Activated T-helper 1 cell treated with Interleukin-2 at 50 U/mL for 16 hours (primary cell): ENCODE results near the gene TPSAB1.
"Not testable (repeated sequence)": the region's sequence is repeated elsewhere in the genome, so short reads cannot be mapped to it uniquely, and the experiment has no call there.

Experiments
- DNase-seq: peaks from one replicate; pipeline ENCODE4 v3.0.0-alpha.2; 2020; ENCODE audit warnings: low read depth

TPSAB1 gene

DNA sequence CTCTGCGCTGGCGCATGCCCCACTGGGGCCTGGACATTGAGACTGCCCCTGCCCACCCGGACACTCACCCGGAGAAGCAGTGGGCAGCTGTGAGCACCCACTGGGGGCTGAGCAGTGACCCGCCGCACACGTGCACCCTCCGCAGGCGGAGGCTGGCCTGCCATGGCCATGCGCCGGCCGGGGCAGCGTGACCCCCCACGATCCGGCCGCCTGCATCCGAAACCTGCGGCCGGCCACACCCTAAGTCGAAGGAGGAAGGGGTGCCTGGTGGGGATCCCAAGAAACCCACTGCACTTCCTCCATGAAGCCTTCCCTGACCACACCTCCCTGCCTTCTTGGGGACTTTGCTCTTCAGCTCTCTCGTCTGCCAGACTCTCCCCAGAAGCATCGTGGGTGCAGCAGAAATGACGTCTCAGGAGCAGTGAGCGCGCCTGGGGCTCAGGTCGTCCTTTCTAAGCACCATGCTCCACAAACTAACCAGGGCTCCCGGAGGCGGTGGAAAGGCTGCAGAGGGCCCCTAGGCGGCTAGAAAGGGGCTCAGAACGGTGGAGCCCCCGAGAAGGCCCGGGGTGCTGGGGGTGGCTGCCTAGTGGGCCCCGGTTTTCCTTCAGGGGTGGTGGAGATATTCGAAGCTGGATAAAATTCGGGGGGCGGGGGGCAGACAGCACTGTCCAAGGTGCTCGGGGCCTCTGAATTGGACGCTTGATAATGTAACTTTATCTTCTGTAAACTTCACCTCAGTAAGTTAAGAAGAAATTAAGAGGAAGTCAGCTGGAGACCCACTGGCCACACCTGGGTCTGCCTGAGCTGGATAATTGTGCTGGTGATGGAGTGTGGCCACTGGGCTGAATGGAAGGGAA, 16.9 kb upstream of the TPSAB1 start:
- DNase-seq = no peak

DNA sequence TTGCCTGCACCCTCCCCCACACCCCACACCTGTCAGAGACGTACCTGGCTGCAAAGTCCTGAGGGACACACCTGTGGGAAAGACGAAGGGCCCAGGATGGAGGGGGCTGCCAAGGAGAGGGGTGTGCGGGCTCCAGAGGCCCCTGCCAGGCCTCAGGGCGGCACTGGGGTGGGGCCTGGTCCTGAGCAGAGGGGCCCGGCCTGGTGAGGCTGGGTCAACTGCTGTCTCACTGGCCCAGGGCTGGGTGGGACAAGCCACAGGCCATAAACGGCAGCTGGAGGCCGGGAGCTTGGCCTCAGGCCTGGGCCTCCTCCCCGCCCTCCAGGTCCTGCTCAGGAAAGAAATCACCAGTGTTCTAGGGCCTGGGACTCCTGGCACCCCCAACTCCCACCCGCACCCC, 15.9 kb upstream of the TPSAB1 start:
- DNase-seq = no peak

DNA sequence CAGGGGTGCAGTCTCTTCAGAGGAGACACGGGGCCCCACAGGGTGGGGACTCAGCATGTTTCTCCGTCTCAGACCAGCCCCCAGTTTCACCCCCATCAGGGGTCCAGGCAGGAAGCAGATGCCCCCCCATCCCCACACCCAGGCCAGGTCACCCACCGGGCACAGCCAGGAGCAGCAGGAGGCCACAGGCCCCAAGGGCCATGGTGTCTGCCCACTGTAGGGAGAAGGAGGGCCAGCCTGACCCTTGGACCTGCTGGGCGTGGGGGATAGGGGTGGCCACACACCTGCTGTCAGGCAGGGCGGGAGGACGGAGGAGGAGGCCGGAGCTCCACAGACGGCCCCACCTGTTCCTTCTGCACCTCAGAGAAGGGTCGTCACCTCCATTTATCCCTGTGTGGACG, 15.5 kb upstream of the TPSAB1 start, which contains the start of gene TPSG1:
TPSG1 (minus strand) TSS at position 218 of the 401 bp plus-strand sequence; CDS start at position 202, 16 bp downstream.
- DNase-seq = no peak

DNA sequence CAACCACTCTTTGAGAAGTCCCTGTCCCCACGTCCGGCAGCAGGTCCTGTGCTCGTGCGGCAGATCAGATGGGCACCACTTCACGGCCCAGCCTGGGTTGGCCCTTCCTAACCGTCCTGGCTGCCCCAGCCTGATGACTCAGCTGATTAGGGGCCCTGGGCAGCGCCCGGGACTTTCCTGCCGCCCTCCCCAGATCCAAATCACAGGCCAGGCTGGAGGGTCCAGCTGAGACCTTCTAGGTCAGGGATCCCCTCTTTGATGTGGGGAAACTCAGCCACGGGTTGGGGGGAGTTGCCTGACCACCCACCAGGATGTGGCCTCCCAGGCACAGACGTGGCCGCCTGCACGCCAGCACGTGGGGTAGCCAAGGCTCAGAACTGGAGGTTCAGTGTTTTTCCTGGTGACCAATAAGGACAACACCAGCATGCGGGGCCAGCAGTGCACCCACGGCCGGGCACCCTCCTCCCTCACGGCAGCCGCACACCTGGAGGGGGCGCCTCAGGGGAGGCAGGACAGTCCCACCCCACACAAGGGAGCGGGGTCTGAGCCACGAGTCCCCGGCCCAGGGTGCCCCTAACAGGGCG, 14.7 kb upstream of the TPSAB1 start:
- DNase-seq = not testable (repeated sequence)

DNA sequence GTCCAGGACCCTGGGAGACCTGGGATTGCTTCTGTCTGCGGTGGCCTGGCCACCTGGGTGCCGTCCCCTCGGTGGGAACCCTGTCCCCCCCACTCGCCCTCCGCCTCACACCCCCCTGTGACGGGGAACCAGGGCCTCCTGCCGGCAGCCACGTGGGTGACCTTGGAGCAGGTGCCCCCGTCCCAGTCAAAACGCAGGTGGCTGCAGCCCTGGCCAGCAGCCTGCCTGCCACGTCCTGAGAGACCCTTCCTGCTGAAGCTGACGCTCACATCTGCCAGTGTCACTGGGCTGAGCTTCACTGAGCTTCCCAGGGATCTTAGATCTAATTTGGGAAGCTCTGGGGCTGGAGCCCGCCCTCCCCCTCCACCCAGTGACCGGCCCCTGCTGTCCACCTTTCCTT, 13.8 kb upstream of the TPSAB1 start:
- DNase-seq = not testable (repeated sequence)

DNA sequence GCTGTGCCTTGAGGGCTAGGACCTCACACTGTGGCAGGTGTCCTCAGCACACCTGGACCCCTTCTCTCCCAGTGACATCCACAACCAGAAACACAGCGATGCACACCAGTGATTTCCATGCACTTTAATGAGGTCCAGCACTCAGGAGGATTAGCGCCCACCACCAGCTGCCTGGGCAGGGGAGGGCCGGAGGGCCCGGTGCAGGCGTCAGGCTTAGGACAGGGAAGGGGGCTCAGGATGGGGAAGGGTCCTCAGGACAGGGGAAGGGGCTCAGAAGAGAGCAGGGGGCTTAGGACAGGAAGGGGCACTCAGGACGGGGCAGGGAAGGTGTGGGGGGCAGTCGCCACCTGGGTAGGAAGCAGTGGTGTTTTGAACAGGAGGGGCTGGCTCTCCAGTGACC, 12.3 kb upstream of the TPSAB1 start:
- not testable (repeated sequence) for DNase-seq

DNA sequence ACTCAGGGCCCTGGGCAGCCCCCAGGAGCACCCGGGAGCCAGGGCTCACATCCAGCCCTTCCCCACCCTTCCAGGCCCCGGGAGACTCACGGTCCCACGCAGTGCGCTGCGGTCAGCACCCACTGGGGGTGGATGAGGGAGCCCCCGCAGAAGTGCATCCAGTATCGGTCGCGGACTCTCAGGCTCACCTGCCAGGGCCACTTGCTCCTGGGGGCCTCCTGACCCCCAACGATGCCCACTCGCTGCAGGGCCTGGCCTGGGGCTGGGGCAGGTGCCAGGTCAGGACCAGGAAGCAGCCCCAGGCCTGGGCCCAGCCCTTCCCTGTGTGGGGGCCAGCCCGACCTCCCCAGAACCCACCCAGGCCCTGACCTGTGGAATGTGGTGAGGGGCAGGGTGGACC, 11.0 kb upstream of the TPSAB1 start:
- not testable (repeated sequence) for DNase-seq

DNA sequence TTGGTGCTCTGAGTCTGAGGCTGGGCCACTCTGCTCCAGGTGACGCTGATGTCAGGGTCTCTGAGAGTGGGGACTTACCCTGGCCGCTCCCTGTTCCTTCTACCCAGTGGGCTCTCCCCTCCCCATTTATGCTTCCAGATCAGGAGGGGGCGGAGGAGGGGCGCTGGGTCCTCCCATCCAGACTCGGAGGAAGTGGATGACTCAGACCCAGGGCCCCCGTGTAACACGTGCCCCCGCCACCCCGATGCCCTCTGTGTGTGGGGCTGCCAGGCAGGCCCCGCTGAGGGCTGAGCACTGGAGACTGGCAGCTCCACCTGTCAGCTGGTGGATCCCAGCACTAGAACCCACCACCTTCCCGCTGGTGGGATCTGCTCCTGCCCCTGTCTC, 10.4 kb upstream of the TPSAB1 start, which contains the start of gene TPSB2:
TPSB2 (minus strand) TSS at position 101 of the 387 bp plus-strand sequence. CDS start 233 bp downstream, outside the sequence.
- not testable (repeated sequence) for DNase-seq

DNA sequence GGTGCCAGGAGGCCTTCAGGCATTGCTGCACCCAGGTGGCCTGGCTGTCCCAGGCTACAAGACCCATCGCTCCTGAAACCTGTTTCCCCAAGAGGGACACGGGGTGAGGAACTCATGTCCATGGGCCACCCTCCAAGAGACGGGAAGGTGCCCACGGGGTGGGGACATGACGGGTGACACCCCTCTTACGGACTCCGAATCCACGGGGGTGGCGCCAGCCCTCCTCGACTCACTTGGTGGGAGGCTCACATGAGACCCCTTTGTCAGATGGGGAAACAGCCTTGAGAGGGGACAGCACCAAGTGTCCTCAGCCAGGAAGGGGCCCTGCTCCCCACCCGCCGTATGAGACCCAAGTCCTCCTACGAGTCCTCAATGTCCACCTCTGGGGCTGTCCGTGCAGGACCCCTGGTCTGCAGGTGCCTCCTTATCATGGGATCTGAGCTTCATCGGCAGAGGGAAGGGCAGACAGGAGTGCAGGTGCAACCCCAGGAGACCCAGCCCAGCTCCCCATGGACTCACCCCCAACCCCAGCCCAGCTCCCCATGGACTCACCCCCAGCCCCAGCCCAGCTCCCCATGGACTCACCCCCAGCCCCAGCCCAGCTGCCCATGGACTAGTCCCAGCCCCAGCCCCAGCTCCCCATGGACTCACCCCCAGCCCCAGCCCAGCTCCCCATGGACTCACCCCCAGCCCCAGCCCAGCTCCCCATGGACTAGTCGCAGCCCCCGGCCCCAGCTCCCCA, 9.9 kb upstream of the TPSAB1 start:
- not testable (repeated sequence) for DNase-seq

DNA sequence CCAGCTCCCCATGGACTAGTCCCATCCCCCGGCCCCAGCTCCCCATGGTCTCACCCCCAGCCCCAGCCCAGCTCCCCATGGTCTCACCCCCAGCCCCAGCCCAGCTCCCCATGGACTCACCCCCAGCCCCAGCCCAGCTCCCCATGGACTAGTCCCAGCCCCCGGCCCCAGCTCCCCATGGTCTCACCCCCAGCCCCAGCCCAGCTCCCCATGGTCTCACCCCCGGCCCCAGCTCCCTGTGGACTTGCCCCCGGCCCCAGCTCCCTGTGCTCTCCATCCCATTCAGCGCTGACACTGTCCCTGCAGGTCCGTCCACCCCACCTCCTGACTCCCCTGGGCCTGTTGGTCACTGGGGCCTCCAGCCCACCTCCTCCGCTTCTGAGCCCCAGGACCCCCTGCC, 9.2 kb upstream of the TPSAB1 start:
- not testable (repeated sequence) for DNase-seq

DNA sequence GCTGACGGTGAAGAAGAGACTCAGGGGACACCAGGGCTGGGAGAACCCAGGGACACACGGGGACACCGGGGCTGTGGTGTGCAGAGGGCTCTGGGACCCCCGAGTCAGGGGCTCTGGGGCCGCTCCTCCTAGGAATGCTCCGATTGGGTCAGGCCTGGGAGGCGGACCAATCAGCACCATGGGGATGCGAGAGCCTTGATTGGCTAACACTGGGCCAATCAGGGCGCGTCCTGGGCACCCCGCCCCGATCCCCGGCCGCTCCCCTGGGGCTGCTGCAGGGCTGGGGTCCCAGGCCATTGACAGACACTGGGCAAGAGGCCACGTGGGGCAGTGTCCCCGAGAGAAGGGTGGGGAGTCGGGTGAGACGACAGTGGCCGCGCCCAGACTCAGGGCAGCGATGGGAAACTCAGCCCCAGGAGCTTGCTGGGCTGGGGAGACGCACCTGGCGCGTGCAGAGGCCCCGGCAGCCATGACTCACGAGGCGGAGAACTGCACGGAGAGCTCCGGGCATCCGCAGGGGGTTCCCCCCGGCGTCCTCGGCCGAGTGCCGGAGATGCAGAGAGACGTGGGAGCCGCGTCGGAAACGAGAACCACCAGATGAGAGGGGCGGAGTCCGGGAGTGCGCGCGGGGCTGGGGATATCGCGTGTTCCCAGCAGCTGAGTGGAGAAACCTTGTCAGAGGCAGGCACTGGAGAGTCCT, 8.3 kb upstream of the TPSAB1 start:
- DNase-seq = not testable (repeated sequence)

DNA sequence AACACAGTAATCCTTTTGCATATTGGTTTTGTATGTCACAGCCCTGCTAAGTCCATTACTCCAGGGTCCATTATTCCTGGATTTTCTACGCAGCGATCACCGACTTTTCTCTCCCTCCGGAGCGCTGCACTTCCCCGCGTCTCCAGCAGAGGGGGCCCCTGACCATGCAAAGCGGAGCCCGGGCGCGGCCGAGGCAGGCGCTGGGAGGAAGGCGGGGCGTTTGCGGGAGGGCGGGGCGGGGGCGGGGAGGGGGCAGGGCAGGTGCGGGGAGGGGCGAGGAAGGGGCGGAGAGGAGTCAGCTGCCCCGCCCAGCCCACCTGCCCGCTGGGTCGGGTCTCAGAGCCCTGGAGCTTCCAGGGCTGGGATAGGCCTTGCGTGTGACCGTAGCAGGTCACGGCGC, 3.8 kb upstream of the TPSAB1 start:
- DNase-seq = not testable (repeated sequence)

DNA sequence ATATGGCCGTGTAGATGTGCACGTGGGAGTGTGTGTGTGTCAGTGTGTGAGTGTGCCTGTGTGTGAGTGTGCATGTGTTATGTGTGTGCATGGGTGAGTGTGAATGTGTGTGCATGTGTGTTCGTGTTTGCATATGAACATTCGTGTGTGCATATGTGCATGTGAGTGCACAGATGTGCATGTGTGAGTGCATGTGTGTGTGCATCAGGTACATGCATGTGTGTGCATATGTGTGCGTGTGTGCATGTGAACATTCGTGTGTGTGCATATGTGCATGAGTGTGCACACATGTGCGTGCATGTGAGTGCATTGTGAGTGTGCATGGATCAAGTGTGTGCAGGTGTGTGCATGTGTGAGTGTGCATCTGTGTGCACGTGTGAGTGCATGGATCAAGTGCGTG, 2.5 kb upstream of the TPSAB1 start:
- DNase-seq = no peak

DNA sequence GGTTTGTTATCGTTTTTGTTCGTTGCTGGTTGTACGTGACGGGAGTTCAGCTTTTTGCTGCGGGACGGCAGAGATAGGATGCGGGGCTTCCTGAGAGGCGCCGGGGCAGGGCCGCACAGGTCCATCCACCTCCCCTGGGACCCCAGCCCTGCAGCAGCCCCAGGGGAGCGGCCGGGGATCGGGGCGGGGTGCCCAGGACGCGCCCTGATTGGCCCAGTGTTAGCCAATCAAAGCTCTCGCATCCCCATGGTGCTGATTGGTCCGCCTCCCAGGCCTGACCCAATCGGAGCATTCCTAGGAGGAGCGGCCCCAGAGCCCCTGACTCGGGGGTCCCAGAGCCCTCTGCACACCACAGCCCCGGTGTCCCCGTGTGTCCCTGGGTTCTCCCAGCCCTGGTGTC, 1.6 kb upstream of the TPSAB1 start:
- not testable (repeated sequence) for DNase-seq

DNA sequence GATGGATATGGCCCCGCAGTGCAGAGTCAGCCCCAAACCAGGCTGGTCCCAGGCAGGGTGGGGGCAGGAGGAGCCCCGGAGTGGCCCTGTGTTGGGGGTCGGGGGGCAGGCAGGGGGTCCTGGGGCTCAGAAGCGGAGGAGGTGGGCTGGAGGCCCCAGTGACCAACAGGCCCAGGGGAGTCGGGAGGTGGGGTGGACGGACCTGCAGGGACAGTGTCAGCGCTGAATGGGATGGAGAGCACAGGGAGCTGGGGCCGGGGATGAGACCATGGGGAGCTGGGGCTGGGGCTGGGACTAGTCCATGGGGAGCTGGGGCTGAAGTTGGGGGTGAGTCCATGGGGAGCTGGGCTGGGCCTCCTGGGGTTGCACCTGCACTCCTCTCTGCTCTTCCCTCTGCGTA, 930 bp upstream of the TPSAB1 start:
- not testable (repeated sequence) for DNase-seq

DNA sequence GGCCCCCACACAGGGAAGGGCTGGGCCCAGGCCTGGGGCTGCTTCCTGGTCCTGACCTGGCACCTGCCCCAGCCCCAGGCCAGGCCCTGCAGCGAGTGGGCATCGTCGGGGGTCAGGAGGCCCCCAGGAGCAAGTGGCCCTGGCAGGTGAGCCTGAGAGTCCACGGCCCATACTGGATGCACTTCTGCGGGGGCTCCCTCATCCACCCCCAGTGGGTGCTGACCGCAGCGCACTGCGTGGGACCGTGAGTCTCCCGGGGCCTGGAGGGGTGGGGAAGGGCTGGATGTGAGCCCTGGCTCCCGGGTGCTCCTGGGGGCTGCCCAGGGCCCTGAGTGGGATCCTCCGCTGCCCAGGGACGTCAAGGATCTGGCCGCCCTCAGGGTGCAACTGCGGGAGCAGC, 576 bp downstream of the TPSAB1 start:
- not testable (repeated sequence) for DNase-seq

DNA sequence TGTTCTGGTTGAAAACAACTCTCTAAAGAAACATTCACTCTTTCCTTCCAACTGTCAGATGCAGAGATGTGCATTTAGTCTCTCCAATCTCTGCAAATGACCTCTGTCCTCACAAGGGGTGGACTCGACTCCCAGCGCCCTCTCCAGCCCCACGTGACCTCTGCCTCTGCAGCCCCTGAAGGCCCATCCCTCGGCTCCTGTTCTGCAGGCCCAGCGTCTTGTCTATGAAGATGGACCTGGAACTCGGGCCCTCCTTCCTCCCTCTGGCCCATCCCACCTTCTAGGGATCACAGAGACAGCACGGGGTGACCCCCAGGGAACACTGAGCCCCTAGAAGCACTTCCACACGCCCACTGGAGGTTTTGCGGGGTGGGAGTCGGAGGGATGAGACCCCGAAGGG, 2.9 kb downstream of the TPSAB1 start:
- not testable (repeated sequence) for DNase-seq

DNA sequence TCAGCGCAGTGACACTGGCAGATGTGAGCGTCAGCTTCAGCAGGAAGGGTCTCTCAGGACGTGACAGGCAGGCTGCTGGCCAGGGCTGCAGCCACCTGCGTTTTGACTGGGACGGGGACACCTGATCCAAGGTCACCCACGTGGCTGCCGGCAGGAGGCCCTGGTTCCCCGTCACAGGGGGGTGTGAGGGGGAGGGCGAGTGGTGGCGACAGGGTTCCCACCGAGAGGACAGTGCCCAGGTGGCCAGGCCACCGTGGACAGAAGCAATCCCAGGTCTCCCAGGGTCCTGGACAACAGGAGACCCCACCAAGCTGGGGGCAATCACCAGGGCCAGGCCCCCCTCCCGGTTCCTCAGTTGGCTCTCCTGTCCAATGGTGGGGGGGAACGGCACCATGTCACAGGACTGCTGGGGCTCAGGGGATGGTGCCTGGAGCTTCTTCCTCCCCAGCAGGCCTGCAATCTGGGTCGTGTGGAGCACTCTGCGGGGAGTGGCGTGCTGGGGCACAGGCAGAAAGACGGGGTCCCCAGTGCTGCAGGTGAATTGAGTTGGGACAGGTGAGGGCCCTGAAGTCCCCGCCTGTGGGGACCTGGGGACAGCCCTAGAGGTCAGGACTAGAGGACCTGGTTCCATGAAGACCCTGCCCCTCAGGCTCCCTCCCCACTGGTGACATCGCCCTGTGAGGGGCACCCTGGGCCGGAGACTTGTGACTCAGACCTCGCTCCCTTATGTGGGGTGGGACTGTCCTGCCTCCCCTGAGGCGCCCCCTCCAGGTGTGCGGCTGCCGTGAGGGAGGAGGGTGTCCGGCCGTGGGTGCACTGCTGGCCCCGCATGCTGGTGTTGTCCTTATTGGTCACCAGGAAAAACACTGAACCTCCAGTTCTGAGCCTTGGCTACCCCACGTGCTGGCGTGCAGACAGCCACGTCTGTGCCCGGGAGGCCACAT, 3.7 kb downstream of the TPSAB1 start:
- not testable (repeated sequence) for DNase-seq

DNA sequence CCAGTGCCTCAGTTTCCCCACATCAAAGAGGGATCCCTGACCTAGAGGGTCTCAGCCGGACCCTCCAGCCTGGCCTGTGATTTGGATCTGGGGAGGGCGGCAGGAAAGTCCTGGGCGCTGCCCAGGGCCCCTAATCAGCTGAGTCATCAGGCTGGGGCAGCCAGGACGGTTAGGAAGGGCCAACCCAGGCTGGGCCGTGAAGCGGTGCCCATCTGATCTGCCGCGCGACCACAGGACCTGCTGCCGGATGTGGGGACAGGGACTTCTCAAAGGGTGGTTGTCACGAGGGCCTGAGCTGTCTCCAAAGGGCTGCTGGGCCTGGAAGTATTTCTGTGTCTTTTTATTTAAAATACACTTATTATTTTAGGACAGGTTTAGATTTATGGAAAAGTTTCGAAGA, 4.4 kb downstream of the TPSAB1 start:
- DNase-seq = no peak

DNA sequence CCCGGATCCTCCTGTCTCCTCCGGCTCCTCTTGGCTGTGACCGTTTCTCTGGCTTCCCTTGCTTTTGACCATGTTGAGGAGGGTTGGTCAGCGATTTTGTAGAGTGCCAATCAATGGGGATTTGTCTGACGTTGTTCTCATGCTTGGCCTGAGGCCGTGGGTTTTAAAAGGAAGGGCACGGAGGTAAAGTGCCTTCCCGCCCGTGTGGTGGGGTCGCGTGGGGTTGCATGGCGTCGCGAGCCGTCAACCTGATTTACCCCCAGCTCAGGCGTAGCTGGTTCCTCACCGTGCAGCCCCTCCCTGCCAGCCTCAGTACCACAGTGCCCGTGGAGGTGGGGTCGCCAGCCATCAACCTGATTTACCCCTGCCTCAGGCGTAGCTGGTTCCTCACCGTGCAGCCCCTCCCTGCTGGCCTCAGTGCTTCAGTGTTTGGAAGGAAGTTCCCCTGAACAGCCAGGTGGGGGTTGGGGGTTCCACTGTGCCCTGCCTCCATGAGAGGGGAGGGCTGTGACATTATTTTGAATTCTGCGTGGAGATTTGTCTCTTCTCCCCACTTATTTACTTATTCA, 5.0 kb downstream of the TPSAB1 start:
- DNase-seq = no peak
